GM23338 (cell line): ENCODE measurements around the gene FILIP1L. TPM values are rescaled to one million over a fixed set of nuclear protein-coding genes. Genes with fewer than 3 reads are reported as not detected.

Experiments
- ATAC-seq: fragments of 200-7000 bp; cut with Tn5 transposase; 3 replicates; pipeline ENCODE4 v1.9.1; 2020
- DNase-seq: peaks from one replicate; pipeline ENCODE4 v3.0.0-alpha.2; 2015; ENCODE audit warnings: low spot score
- H2AFZ ChIP-seq: fragments of 200-600 bp; sonication (generic); 2 replicates; pipeline ENCODE4 v1.8.0; 2016; ENCODE audit warnings: antibody characterized with exemption, mild to moderate bottlenecking, moderate library complexity
- H3F3A ChIP-seq: fragments of 200-600 bp; sonication (generic); replicated peaks from 2 replicates; pipeline ENCODE4 v1.8.0; 2017; ENCODE audit warnings: antibody characterized with exemption, mixed run types, low read depth
- H3K27ac ChIP-seq: fragments of 200-600 bp; sonication (generic); 2 replicates; pipeline ENCODE4 v1.6.1; 2016; ENCODE audit warnings: low read depth
- H3K27me3 ChIP-seq: fragments of 200-600 bp; sonication (generic); 2 replicates; pipeline ENCODE4 v1.8.0; 2016; ENCODE audit warnings: mild to moderate bottlenecking, mixed run types, moderate library complexity; ENCODE audit not compliant: insufficient read depth
- H3K36me3 ChIP-seq: fragments of 200-600 bp; sonication (generic); 2 replicates; pipeline ENCODE4 v1.8.0; 2016; ENCODE audit warnings: mild to moderate bottlenecking; ENCODE audit not compliant: insufficient read depth
- H3K4me1 ChIP-seq: fragments of 200-600 bp; sonication (generic); 2 replicates; pipeline ENCODE4 v1.8.0; 2016; ENCODE audit warnings: mild to moderate bottlenecking, moderate library complexity; ENCODE audit not compliant: insufficient read depth
- H3K4me2 ChIP-seq: fragments of 200-600 bp; sonication (generic); 2 replicates; pipeline ENCODE4 v1.7.1; 2017; ENCODE audit warnings: mixed run types
- H3K4me3 ChIP-seq: fragments of 200-600 bp; sonication (generic); 2 replicates; pipeline ENCODE4 v1.6.1; 2016; ENCODE audit warnings: mixed run types
- H3K79me2 ChIP-seq: fragments of 200-600 bp; sonication (generic); replicated peaks from 2 replicates; pipeline ENCODE4 v1.8.0; 2017; ENCODE audit warnings: mild to moderate bottlenecking; ENCODE audit not compliant: insufficient read depth
- H3K9me2 ChIP-seq: fragments of 200-600 bp; sonication (generic); 2 replicates; pipeline ENCODE4 v1.8.0; 2017; ENCODE audit not compliant: insufficient read depth
- H4K20me1 ChIP-seq: fragments of 200-600 bp; sonication (generic); replicated peaks from 2 replicates; pipeline ENCODE4 v1.8.0; 2017; ENCODE audit warnings: mild to moderate bottlenecking; ENCODE audit not compliant: insufficient read depth
- H3K27ac Mint-ChIP-seq: 2 replicates; pipeline ENCODE4 v1.8.0; 2020; ENCODE audit warnings: inconsistent platforms, mild to moderate bottlenecking, moderate library complexity, mixed read lengths
- H3K27me3 Mint-ChIP-seq: 3 replicates; pipeline ENCODE4 v1.8.0; 2022; ENCODE audit warnings: low read depth, mild to moderate bottlenecking, moderate library complexity, mixed read lengths, inconsistent platforms; ENCODE audit not compliant: insufficient read depth, poor library complexity
- H3K36me3 Mint-ChIP-seq: 3 replicates; pipeline ENCODE4 v1.8.0; 2021; ENCODE audit warnings: low read depth, mild to moderate bottlenecking, inconsistent platforms, moderate library complexity, mixed read lengths
- H3K4me1 Mint-ChIP-seq: 3 replicates; pipeline ENCODE4 v1.8.0; 2020; ENCODE audit warnings: mild to moderate bottlenecking, inconsistent platforms, mixed read lengths
- H3K4me3 Mint-ChIP-seq: 3 replicates; pipeline ENCODE4 v1.8.0; 2021; ENCODE audit warnings: moderate library complexity, mild to moderate bottlenecking, inconsistent platforms, mixed read lengths
- H3K9me3 Mint-ChIP-seq: 3 replicates; pipeline ENCODE4 v1.8.0; 2020; ENCODE audit warnings: moderate library complexity, mild to moderate bottlenecking, inconsistent platforms, mixed read lengths
- CREB1 ChIP-seq: fragments of 250-450 bp; sonication (Bioruptor Pico); IDR thresholded peaks from 2 replicates; pipeline ENCODE4 v1.5.0; 2020; ENCODE audit warnings: low read depth, mild to moderate bottlenecking, moderate library complexity
- EZH2 ChIP-seq: fragments of 200-600 bp; sonication (generic); IDR thresholded peaks from one replicate; pipeline ENCODE4 v1.8.0; 2017; ENCODE audit warnings: antibody characterized with exemption, mild to moderate bottlenecking, low read depth; ENCODE audit not compliant: unreplicated experiment
- EZH2phosphoT487 ChIP-seq: fragments of 200-600 bp; sonication (generic); IDR thresholded peaks from one replicate; pipeline ENCODE4 v1.8.1; 2018; ENCODE audit warnings: antibody characterized with exemption; ENCODE audit not compliant: unreplicated experiment
- JUNB ChIP-seq: IDR thresholded peaks from one replicate; pipeline ENCODE4 v1.6.1; 2016; ENCODE audit warnings: antibody characterized with exemption; ENCODE audit not compliant: unreplicated experiment
- NANOG ChIP-seq: IDR thresholded peaks from 2 replicates; pipeline ENCODE4 v1.6.1; 2016; ENCODE audit warnings: antibody characterized with exemption, borderline replicate concordance
- POLR2AphosphoS5 ChIP-seq: IDR thresholded peaks from 2 replicates; pipeline ENCODE4 v1.6.1; 2016; ENCODE audit warnings: antibody characterized with exemption, low read depth
- REST ChIP-seq: IDR thresholded peaks from one replicate; pipeline ENCODE4 v1.6.1; 2018; ENCODE audit warnings: antibody characterized with exemption; ENCODE audit not compliant: unreplicated experiment
- STAT1 ChIP-seq: IDR thresholded peaks from one replicate; pipeline ENCODE4 v1.6.1; 2016; ENCODE audit warnings: antibody characterized with exemption; ENCODE audit not compliant: unreplicated experiment
- ZNF114 ChIP-seq: fragments of 250-450 bp; sonication (Bioruptor Pico); IDR thresholded peaks from 2 replicates; pipeline ENCODE4 v1.5.0; 2020; ENCODE audit warnings: mild to moderate bottlenecking, moderate library complexity
- ZNF331 ChIP-seq: fragments of 250-450 bp; sonication (Bioruptor Pico); IDR thresholded peaks from 2 replicates; pipeline ENCODE4 v1.5.0; 2020; ENCODE audit warnings: low read depth, mild to moderate bottlenecking, moderate library complexity
- ZNF462 ChIP-seq: fragments of 250-450 bp; sonication (Bioruptor Pico); IDR thresholded peaks from 2 replicates; pipeline ENCODE4 v1.5.0; 2020; ENCODE audit warnings: mild to moderate bottlenecking, moderate library complexity
- polyA plus RNA-seq: library from polyadenylated mRNA; unstranded; fragments of >200 nt; fragmentation: Nextera tagmentation; extraction: Ambion mirVana; gene quantifications from 2 replicates; pipeline ENCODE4 v1.2.1, GENCODE V29; 2016
- total RNA-seq: library from RNA; depleted of rRNA; stranded (reverse); fragments of >200 nt; shearing (Covaris generic); gene quantifications from 2 replicates; pipeline ENCODE4 v1.2.3, GENCODE V29; 2014
- TF ChIP-seq, protein P1 (sequence below), 2 experiments: fragments of 200-600 bp in 1 of 2; sonication (generic) in 1 of 2; conservative IDR thresholded peaks; 2 replicates each; pipeline versions ENCODE4 v1.5.1 to v1.6.1; 2016 to 2017; ENCODE audit warnings: antibody characterized with exemption in 2 of 2, low read depth in 2 of 2, mild to moderate bottlenecking in 2 of 2, moderate library complexity in 1 of 2
- TF ChIP-seq, protein P2 (sequence below): IDR thresholded peaks from 2 replicates; pipeline ENCODE4 v1.6.1; 2016; ENCODE audit warnings: antibody characterized with exemption

The FILIP1L gene
- total and polyA plus RNA-seq, 2 experiments from 2014 or later: 1.6 TPM; not detected in 1

DNA sequence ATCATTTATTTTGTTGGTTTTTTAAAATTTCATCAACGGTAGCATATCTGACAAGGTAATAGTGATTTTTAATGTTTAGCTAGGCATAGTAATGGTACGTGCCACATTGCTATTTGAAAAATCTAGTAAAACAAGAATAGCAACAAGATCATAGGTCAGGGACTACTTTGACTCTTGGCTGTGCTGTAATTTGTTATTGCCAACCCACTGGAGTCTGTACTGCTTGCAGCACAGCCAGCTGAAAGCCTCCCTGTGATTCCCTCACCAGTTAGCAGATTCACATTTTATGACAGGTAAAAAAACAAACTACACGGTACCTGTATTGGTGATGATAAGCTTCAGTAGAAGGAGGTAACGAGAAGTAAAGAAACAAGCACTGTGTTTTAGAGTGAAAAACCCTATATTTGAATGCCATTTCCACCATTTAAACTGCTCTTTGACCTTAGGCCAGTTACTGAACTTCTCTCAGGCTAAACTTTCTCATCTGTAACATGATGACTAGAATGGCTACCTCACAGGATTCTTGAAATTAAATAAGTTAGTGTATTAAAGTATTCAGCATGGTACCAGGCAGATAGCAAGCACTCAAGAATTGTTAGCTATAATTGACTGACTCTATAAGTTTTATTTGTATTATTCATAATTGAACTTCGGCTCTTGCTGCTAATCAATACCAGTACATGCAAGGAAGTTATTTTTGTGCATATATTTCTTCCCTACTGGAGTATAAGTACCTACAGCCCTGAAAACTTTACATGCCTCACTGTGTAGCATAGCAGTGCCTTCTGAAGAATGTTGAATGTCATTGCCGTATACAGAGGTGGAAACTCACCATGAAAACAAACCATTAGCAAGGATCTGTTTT, 16.1 kb downstream of the FILIP1L start:
- Histone ChIP-seq H3F3A (no peaks in the 10 kb centered on the region), H3K27ac (no peak overlapping the region), H3K4me2 (no peak overlapping the region), H2AFZ (no peak overlapping the region), H3K4me1 (no peaks in the 10 kb centered on the region), H3K4me3 (no peak overlapping the region), H3K27me3 (no peaks in the 10 kb centered on the region), H3K79me2 (no peaks in the 10 kb centered on the region), H3K9me2 (no peaks in the 10 kb centered on the region), H4K20me1 (no peaks in the 10 kb centered on the region), H3K36me3 (no peaks in the 10 kb centered on the region)
- no peak for ATAC-seq
- H3K4me1 Mint-ChIP-seq: peaks cover 11% of the 10 kb centered on the region; the same call in 2 of the 3 replicates
- no peaks in the 10 kb centered on the region; the same call in 2 of the 3 replicates for H3K36me3 Mint-ChIP-seq
- H3K27ac Mint-ChIP-seq: peak overlapping the region; percentile 26; the same call in 1 of the 2 replicates
- no peak overlapping the region for H3K4me3 Mint-ChIP-seq
- H3K27me3 Mint-ChIP-seq: peaks cover 1% of the 10 kb centered on the region
- no peaks in the 10 kb centered on the region for H3K9me3 Mint-ChIP-seq
- DNase-seq: no peak
- TF ChIP-seq CREB1 (CRISPR knock-in tag) (no peak), REST (no peak), NANOG (no peak), ZNF462 (no peak), EZH2 (no peak), JUNB (no peak), EZH2phosphoT487 (no peak), POLR2AphosphoS5 (no peak), ZNF114 (CRISPR knock-in tag) (no peak), ZNF331 (CRISPR knock-in tag) (no peak), STAT1 (no peak)
- TF ChIP-seq, protein P1, sequence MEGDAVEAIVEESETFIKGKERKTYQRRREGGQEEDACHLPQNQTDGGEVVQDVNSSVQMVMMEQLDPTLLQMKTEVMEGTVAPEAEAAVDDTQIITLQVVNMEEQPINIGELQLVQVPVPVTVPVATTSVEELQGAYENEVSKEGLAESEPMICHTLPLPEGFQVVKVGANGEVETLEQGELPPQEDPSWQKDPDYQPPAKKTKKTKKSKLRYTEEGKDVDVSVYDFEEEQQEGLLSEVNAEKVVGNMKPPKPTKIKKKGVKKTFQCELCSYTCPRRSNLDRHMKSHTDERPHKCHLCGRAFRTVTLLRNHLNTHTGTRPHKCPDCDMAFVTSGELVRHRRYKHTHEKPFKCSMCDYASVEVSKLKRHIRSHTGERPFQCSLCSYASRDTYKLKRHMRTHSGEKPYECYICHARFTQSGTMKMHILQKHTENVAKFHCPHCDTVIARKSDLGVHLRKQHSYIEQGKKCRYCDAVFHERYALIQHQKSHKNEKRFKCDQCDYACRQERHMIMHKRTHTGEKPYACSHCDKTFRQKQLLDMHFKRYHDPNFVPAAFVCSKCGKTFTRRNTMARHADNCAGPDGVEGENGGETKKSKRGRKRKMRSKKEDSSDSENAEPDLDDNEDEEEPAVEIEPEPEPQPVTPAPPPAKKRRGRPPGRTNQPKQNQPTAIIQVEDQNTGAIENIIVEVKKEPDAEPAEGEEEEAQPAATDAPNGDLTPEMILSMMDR (conservative IDR thresholded peaks at IDR 0.05; ENCODE audit: low read depth in 2 of 2): no peak
- TF ChIP-seq, protein P2, sequence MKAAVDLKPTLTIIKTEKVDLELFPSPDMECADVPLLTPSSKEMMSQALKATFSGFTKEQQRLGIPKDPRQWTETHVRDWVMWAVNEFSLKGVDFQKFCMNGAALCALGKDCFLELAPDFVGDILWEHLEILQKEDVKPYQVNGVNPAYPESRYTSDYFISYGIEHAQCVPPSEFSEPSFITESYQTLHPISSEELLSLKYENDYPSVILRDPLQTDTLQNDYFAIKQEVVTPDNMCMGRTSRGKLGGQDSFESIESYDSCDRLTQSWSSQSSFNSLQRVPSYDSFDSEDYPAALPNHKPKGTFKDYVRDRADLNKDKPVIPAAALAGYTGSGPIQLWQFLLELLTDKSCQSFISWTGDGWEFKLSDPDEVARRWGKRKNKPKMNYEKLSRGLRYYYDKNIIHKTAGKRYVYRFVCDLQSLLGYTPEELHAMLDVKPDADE: no peak
